Pericardium fibroblast (primary cell): ENCODE measurements around the gene ENTPD2. TPM values are rescaled to one million over a fixed set of nuclear protein-coding genes. Genes with fewer than 3 reads are reported as not detected.

Experiments
- total RNA-seq: library from RNA; depleted of rRNA; stranded (reverse); fragments of >200 nt; gene quantifications from 2 replicates; pipeline ENCODE4 v1.2.3, GENCODE V29; 2015

ENTPD2 gene
- total RNA-seq = 0.09 and 0.12 TPM in 2 replicates

DNA sequence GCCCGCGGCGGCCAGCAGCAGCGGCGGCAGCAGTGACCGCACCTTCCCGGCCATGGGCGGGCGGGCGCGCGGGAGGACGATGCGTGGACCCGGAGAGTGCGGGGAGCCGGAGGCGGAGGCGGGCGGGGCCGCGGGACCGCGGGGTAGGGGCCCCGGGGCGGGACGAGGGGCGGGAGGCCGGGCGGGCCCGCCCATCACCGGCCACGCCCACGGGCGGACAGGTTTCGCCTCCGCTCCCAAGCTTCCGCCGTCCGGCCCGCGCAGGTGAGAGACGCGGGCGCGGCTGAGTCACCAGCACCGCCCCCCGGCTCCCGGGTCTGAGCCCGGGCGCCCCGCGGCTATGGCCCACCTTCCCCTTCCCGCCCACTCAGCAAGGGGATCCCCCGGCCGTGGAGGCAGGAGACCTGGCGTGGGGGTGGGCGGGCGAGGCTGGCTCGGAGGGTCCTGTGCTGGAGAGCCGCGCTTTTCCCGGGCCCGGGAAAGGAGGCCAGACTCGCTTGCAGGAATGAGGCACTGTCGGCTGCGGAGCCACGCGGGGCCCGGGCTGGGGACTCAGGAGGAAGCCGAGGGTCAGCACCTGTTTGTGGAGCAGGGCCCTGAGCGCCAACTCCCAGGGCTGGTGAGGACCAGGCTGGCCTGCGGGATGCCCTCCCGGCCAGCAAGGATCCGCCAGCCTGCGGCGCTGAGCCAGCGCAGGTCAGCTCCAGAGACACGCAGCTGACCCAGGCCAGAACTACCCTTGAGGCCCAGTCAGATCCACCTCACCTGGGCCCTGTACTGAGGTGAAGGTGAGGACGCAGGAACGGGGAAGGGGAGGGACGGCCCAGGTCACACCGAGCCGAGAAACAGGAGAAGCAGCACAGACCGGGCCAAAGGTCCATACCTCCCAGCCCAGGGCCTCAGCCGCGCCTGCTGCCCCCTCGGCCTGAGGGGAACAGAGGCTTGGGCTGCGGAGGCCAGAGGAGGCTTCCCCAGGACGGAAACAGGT is at the start of gene ENTPD2:
TSS of gene ENTPD2 (minus strand) at position 118 of the 988 bp plus-strand sequence. CDS start at position 54, 64 bp downstream.

DNA sequence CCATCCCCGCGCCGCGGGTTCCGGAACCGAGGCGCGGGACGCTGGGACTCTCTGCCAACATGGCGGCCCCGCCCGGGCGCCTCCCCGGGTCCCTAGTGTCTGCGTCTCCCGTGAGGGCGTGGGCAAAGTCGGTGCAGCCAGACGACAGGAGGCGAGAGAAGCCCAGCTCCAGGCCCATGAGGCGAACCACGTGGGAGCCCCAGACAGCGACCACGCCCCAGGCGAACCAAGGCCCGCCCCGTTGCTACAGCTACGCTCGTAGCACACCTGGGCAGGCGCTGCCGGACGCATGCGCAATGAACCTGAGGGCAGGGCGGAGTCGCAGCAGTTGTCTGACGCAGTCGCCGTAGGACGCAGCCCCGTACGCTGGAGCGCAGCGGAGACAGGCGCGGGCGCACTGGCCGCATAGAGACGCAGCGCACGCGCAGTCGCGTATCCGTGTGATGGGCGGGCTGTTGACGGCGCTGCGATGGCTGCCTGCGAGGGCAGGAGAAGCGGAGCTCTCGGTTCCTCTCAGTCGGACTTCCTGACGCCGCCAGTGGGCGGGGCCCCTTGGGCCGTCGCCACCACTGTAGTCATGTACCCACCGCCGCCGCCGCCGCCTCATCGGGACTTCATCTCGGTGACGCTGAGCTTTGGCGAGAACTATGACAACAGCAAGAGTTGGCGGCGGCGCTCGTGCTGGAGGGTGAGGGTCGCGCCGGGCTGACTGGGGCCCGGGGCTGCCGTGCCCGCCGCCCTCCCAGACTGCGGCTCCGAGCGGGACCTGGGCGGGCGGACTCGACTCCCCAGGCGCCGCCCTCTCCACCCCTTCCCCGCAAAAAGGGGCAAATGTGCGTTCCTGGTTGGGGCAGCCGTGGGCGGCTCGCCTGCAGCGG is 32.9 kb upstream of the ENTPD2 start, which contains the start of gene MAN1B1:
TSS of gene MAN1B1 (plus strand) at position 455 of the 878 bp plus-strand sequence. CDS start at position 470, 15 bp downstream.

DNA sequence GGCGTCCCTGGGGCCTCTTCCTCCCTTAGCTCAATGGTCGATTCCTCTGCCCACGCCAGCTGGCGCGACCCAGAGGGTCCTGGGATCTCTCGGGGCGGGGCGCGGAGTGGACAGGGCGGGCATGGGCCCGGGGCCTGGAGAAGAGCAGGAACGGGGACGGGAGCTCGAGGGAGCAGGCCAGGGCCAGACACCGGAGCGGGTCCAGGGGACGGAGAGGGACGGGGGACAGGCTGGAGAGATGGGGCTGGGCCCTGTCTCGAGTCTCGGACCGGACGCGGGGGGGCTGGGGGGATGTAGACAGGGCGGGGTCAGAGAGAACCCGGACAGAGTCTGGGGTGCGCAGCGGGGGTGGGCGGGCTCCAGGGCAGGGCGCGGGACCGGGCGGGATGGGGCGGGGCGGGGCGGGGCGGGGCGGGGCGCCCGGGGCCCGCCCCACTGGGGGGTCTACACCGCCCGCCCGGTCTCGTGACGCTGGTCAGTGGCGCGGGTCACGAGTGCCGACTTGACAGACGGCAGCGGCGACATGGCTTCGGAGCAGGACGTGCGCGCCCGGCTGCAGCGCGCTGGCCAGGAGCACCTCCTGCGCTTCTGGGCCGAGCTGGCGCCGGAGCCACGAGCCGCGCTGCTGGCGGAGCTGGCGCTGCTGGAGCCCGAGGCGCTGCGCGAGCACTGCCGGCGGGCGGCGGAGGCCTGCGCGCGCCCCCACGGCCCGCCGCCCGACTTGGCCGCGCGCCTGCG is 23.3 kb upstream of the ENTPD2 start, which contains the start of gene UAP1L1:
TSS of gene UAP1L1 (plus strand) at position 508 of the 738 bp plus-strand sequence. CDS start at position 524, 16 bp downstream.

DNA sequence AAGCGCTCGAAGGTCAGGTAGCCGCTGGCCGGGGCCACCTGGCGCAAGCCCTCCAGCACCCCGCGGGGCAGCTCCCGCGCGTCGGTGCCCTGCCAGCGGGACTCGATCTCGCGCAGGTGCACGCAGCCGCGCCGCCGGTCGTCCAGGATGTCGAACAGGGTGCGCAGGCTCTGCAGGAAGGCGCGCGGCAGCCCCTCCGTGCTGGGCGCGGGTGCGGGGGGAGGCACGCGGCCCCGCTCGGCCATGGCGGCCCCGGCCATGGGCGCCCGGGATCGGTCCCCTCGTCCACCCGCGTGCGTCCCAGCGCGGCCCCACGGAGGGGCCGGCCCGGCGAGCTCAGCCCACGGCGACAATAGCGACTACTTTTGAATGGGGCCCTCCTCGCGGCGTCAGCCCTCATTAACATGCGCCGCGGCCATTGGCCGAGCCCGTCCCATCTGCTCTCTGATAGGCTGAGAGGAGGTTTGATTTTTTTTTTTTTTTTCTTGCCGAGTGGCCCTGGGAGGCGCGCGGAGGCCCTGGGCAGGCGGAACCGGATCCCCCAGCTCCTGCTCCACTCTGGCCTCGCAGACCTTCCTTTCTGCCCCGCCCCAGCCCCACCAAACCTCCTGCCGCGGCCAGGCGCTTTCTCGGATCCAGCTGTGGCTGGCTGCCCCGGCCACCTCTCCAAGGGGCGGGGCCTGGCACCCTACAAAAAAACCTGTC is 16.5 kb upstream of the ENTPD2 start, which contains the start of gene SAPCD2:
TSS of gene SAPCD2 (minus strand) at position 357 of the 705 bp plus-strand sequence. CDS start at position 260, 97 bp downstream.

DNA sequence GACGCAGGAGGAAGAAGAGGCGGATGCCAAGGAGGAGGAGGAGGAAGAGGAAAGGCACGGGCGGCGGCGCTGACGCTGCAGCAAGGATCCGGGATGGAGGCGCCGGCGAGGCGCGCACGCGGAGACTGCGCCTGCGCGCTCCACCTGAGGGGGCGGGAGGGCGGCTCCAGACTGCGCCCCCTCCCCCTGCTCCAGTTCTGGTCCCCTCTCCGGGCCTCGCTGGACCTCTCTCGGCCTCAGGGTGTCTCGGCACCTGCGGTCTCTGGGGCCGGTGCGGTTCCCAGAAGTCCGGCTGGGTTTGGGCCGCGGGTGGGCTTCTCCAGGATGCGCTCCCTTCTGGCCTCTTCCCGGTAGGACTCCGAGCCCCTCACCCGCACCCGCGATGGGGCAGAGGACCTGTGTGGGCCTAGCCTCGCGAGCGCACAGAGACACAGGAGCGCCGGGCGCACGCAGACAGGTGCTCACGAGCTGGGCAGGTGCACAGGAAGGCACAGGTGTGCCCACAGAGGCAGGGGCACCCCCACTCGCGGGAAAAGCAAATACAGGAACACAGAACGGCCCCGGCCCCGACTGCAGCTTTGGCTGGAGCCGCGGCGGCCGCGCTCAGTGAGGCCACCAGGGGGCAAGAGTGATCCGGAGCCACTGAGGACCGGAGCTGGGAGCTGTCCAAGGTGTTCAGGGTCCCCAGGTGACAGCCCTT is 7.6 kb downstream of the ENTPD2 start, which contains the start of gene NPDC1:
TSS of gene NPDC1 (minus strand) at position 90 of the 700 bp plus-strand sequence. CDS start 188 bp downstream, outside the sequence.

DNA sequence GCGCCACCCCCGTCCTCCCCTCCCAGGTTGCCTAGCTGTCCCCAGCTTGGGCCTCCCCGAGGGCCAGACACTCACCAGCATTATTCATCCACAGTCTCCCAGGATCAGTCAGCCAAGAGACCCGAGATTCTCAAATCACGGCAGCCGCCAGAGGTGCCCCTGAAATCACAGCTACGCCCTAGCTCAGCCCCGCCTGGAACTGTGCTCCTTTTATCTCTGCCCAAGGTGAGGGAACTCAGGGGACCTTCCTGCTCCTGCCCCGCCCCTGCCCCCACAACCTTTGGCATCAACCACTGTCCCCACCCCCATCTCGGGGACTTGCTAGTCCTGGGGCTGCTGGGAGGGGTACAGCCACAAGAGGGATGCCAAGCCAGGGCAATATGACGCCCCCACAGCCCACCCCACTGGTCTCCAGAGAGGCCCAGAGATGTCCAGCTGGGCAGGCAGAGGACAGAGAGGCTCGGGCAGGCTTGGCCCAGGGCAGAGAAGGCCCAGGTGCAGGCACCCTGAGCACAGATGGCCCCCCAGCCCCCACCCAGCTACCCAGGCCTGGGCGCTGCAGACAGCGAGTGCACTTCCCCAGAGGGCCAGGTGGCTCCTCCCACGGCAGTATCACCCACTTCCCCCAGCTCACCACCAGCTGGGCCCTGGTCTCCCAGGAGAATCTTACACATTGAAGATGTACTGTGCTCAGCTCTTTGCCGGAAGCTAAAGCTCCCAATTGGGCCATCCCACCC is 21.8 kb downstream of the ENTPD2 start, which contains the start of gene FUT7:
TSS of gene FUT7 (minus strand) at position 185 of the 737 bp plus-strand sequence. CDS start at position 88, 97 bp downstream.

DNA sequence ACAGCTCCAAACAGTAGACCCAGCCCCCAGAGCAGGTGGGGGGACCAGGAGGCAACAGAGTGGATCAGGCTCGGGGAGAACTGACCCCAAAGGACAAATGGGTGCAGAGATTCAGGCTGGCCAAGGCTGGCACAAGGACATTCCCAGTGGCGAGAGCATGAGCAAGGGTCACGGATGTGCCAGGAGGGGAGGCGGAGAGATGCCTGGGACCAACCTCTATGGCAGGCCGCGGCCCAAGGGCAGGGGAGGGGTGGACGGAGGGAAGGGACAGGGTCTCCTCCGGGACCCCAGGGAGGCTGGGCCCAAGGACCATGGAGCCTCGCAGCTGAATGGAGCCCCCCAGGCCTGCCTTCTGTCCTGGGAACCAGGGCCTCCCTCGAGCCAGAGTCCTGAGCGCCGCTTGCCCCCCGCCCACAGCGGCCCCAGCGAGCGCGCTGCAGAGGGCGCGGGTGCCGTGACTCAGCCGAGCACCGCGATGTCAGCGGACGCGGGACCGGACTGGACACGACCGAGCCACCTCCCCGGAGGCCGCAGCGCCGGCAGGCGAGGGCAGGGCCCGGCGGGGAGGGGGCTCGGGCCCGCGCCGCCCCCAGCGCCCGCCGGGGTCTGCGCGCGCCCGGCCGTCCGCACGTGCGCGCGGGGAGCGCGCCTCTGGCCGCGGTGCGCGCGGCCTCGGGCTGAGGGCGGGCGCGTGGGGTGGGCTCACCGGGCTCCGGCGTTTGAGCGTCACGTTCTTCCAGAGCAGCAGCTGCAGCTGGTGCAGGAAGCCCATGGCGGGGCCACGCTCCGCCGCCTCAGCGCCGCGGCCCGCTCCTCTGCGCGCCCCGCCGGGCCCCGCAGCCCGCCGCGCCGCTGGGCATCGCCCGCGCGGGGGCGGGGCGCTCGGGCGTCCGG is 26.2 kb downstream of the ENTPD2 start, which contains the start of gene ABCA2:
TSS of gene ABCA2 (minus strand) at position 869 of the 894 bp plus-strand sequence. CDS start at position 772, 97 bp downstream.

Other genes starting within 250 kb of the ENTPD2 start
- gene RABL6, start 246.1 kb downstream of the ENTPD2 start, total RNA-seq = 69.3 and 72.9 TPM in 2 replicates
- 2.0 TPM in 2 replicates for gene AJM1, start 211.6 kb downstream of the ENTPD2 start, total RNA-seq
- gene PHPT1, start 204.7 kb downstream of the ENTPD2 start, total RNA-seq = 83.2 and 140 TPM in 2 replicates
- gene MAMDC4, start 201.7 kb downstream of the ENTPD2 start, total RNA-seq = 0.77 and 1.8 TPM in 2 replicates
- gene EDF1, start 187.8 kb downstream of the ENTPD2 start, total RNA-seq = 303 and 404 TPM in 2 replicates
- 3.4 and 4.9 TPM in 2 replicates for gene TRAF2, start 167.5 kb downstream of the ENTPD2 start, total RNA-seq
- 152 and 153 TPM in 2 replicates for gene FBXW5, start 109.3 kb downstream of the ENTPD2 start, total RNA-seq
- gene C8G, start 108.8 kb downstream of the ENTPD2 start, total RNA-seq = not detected in 2 replicates
- not detected in 2 replicates for gene LCN12, start 101.8 kb downstream of the ENTPD2 start, total RNA-seq
- 304 and 428 TPM in 2 replicates for gene PTGDS, start 76.6 kb downstream of the ENTPD2 start, total RNA-seq
- gene LCNL1, start 71.1 kb downstream of the ENTPD2 start, total RNA-seq = 1.4 and 2.2 TPM in 2 replicates
- gene PAXX, start 61.6 kb downstream of the ENTPD2 start, total RNA-seq = 36.9 and 65.2 TPM in 2 replicates
- 11.9 and 74.5 TPM in 2 replicates for gene CLIC3, start 57.5 kb downstream of the ENTPD2 start, total RNA-seq
- gene ABCA2, start 25.8 kb downstream of the ENTPD2 start, total RNA-seq = 14.5 and 18.3 TPM in 2 replicates
- gene FUT7, start 22.0 kb downstream of the ENTPD2 start, total RNA-seq = not detected in 2 replicates
- gene NPDC1, start 7.9 kb downstream of the ENTPD2 start, total RNA-seq = 54.4 and 67.6 TPM in 2 replicates
- gene SAPCD2, start 16.5 kb upstream of the ENTPD2 start, total RNA-seq = 0.34 and 0.70 TPM in 2 replicates
- 12.0 and 13.6 TPM in 2 replicates for gene UAP1L1, start 23.5 kb upstream of the ENTPD2 start, total RNA-seq
- 61.3 and 66.3 TPM in 2 replicates for gene MAN1B1, start 32.9 kb upstream of the ENTPD2 start, total RNA-seq
- gene DPP7, start 60.7 kb upstream of the ENTPD2 start, total RNA-seq = 106 and 123 TPM in 2 replicates
- not detected in 2 replicates for gene GRIN1, start 85.1 kb upstream of the ENTPD2 start, total RNA-seq
- not detected in 2 replicates for gene LRRC26, start 116.0 kb upstream of the ENTPD2 start, total RNA-seq
- gene TMEM210, start 118.0 kb upstream of the ENTPD2 start, total RNA-seq = not detected in 2 replicates
- gene ANAPC2, start 134.5 kb upstream of the ENTPD2 start, total RNA-seq = 10.4 and 10.9 TPM in 2 replicates
- 65.7 and 87.8 TPM in 2 replicates for gene SSNA1, start 134.6 kb upstream of the ENTPD2 start, total RNA-seq
- gene TPRN, start 146.7 kb upstream of the ENTPD2 start, total RNA-seq = 12.4 and 16.1 TPM in 2 replicates
- gene TMEM203, start 151.6 kb upstream of the ENTPD2 start, total RNA-seq = 30.5 and 33.1 TPM in 2 replicates
- 8.8 and 11.2 TPM in 2 replicates for gene NDOR1, start 151.6 kb upstream of the ENTPD2 start, total RNA-seq
- not detected in 2 replicates for gene RNF208, start 168.2 kb upstream of the ENTPD2 start, total RNA-seq
- 0.17 TPM in 1 of 2 replicates, not detected in the other for gene CYSRT1, start 171.1 kb upstream of the ENTPD2 start, total RNA-seq
- not detected in 2 replicates for gene RNF224, start 173.4 kb upstream of the ENTPD2 start, total RNA-seq
- gene SLC34A3, start 176.8 kb upstream of the ENTPD2 start, total RNA-seq = not detected in 2 replicates
- 115 and 248 TPM in 2 replicates for gene TUBB4B, start 187.2 kb upstream of the ENTPD2 start, total RNA-seq
- not detected in 2 replicates for gene STPG3, start 197.2 kb upstream of the ENTPD2 start, total RNA-seq
- gene NELFB, start 201.3 kb upstream of the ENTPD2 start, total RNA-seq = 33.8 and 44.2 TPM in 2 replicates
- 4.6 and 15.5 TPM in 2 replicates for gene TOR4A, start 223.7 kb upstream of the ENTPD2 start, total RNA-seq
- gene NRARP, start 248.2 kb upstream of the ENTPD2 start, total RNA-seq = 0.35 and 3.4 TPM in 2 replicates